Glutamatergic neuron (in vitro differentiated cells): ENCODE data around the gene EIF4EBP3. TPM values are rescaled to one million over a fixed set of nuclear protein-coding genes. Genes with fewer than 3 reads are reported as not detected.
A peak's percentile ranks its signal among the peaks of the same experiment; 100 is the strongest.

ENCODE experiments used
- DNase-seq: peaks from one replicate; pipeline ENCODE4 v3.0.0; 2022
- H3K27ac Mint-ChIP-seq: one replicate; pipeline ENCODE4 v1.8.0; 2020; ENCODE audit warnings: mild to moderate bottlenecking, mixed read lengths, inconsistent platforms; ENCODE audit not compliant: unreplicated experiment
- H3K27me3 Mint-ChIP-seq: one replicate; pipeline ENCODE4 v1.8.0; 2020; ENCODE audit warnings: mild to moderate bottlenecking, moderate library complexity, mixed read lengths, inconsistent platforms; ENCODE audit not compliant: unreplicated experiment
- H3K36me3 Mint-ChIP-seq: one replicate; pipeline ENCODE4 v1.8.0; 2020; ENCODE audit warnings: mild to moderate bottlenecking, mixed read lengths, inconsistent platforms; ENCODE audit not compliant: unreplicated experiment
- H3K4me1 Mint-ChIP-seq: one replicate; pipeline ENCODE4 v1.8.0; 2020; ENCODE audit warnings: mild to moderate bottlenecking, low read depth, mixed read lengths, inconsistent platforms; ENCODE audit not compliant: unreplicated experiment
- H3K4me3 Mint-ChIP-seq: one replicate; pipeline ENCODE4 v1.8.0; 2020; ENCODE audit warnings: mild to moderate bottlenecking, mixed read lengths, inconsistent platforms; ENCODE audit not compliant: unreplicated experiment
- H3K9me3 Mint-ChIP-seq: one replicate; pipeline ENCODE4 v1.8.0; 2020; ENCODE audit warnings: mild to moderate bottlenecking, moderate library complexity, mixed read lengths, inconsistent platforms; ENCODE audit not compliant: unreplicated experiment
- CTCF ChIP-seq: fragments of 200-600 bp; sonication (generic); IDR thresholded peaks from one replicate; pipeline ENCODE4 v1.5.0; 2021; ENCODE audit not compliant: partially characterized antibody, unreplicated experiment
- total RNA-seq: library from RNA; stranded (reverse); fragmentation: NEBNext Ultra II Directional; extraction: Animal tissue kit (Norgen Biotek cat#: 25700); gene quantifications from one replicate; pipeline ENCODE4 v1.2.1, GENCODE V29; 2021; ENCODE audit not compliant: unreplicated experiment

The EIF4EBP3 gene
- total RNA-seq, 1 donor from 2014 or later = 7.0 TPM

- Mint-ChIP-seq H3K27ac (no peak overlapping the region), H3K9me3 (peaks cover 9% of the 10 kb centered on the region), H3K4me3 (no peak overlapping the region), H3K36me3 (no peaks in the 10 kb centered on the region), H3K4me1 (peaks cover 6% of the 10 kb centered on the region), H3K27me3 (peaks cover 6% of the 10 kb centered on the region)
- DNase-seq = no peak
- no peak for TF ChIP-seq CTCF
These were observed 1.9 kb upstream of the EIF4EBP3 start for GRCh38 chr5:140545606-140546005.

GRCh38 chr5:140546851-140547507 is 483 bp upstream of the EIF4EBP3 start:
- Mint-ChIP-seq H3K9me3 (peaks cover 9% of the 10 kb centered on the region), H3K4me3 (peak overlapping the region; percentile 73), H3K27me3 (peaks cover 6% of the 10 kb centered on the region), H3K36me3 (no peaks in the 10 kb centered on the region), H3K27ac (peak overlapping the region; percentile 66), H3K4me1 (peaks cover 6% of the 10 kb centered on the region)
- TF ChIP-seq CTCF = no peak
- no peak for DNase-seq

- no peak for TF ChIP-seq CTCF
- Mint-ChIP-seq H3K4me1 (peaks cover 6% of the 10 kb centered on the region), H3K36me3 (no peaks in the 10 kb centered on the region), H3K4me3 (peak overlapping the region; percentile 73), H3K9me3 (peaks cover 9% of the 10 kb centered on the region), H3K27ac (peak overlapping the region; percentile 48), H3K27me3 (peaks cover 6% of the 10 kb centered on the region)
- no peak for DNase-seq
These were observed 832 bp downstream of the EIF4EBP3 start for GRCh38 chr5:140548300-140548688.

GRCh38 chr5:140548791-140549190 is 1.3 kb downstream of the EIF4EBP3 start:
- no peak for TF ChIP-seq CTCF
- Mint-ChIP-seq H3K27me3 (peaks cover 6% of the 10 kb centered on the region), H3K27ac (no peak overlapping the region), H3K36me3 (no peaks in the 10 kb centered on the region), H3K4me1 (peaks cover 6% of the 10 kb centered on the region), H3K9me3 (peaks cover 9% of the 10 kb centered on the region), H3K4me3 (peak overlapping the region; percentile 73)
- DNase-seq = no peak

- Mint-ChIP-seq H3K36me3 (no peaks in the 10 kb centered on the region), H3K9me3 (peaks cover 12% of the 10 kb centered on the region), H3K27me3 (peaks cover 6% of the 10 kb centered on the region), H3K27ac (no peak overlapping the region), H3K4me3 (peak overlapping the region; percentile 68), H3K4me1 (peaks cover 6% of the 10 kb centered on the region)
- DNase-seq = no peak
- TF ChIP-seq CTCF = no peak
These were observed 2.0 kb downstream of the EIF4EBP3 start for GRCh38 chr5:140549237-140550144.
